Left forelimb (tissue), 1 donor: ENCODE results near the gene ATP13A3.

Experiments
- DNase-seq: peaks from one replicate; pipeline ENCODE4 v3.0.0-alpha.2; 2018; ENCODE audit warnings: low spot score

The ATP13A3 gene

GRCh38 chr3:194369522-194370279 is 117.1 kb downstream of the ATP13A3 start, which contains the start of gene LRRC15:
Gene LRRC15 (minus strand): TSS chr3:194369743. CDS start chr3:194361043, 8,700 bp downstream.
- DNase-seq: no peak

GRCh38 chr3:194368918-194369317 is 117.9 kb downstream of the ATP13A3 start:
- no peak for DNase-seq

- DNase-seq: no peak
Measured at GRCh38 chr3:194367992-194368841, 118.6 kb downstream of the ATP13A3 start.

- no peak for DNase-seq
Measured at GRCh38 chr3:194365978-194366490, 120.8 kb downstream of the ATP13A3 start.

- no peak for DNase-seq
Measured at GRCh38 chr3:194365526-194365925, 121.3 kb downstream of the ATP13A3 start.

DNA sequence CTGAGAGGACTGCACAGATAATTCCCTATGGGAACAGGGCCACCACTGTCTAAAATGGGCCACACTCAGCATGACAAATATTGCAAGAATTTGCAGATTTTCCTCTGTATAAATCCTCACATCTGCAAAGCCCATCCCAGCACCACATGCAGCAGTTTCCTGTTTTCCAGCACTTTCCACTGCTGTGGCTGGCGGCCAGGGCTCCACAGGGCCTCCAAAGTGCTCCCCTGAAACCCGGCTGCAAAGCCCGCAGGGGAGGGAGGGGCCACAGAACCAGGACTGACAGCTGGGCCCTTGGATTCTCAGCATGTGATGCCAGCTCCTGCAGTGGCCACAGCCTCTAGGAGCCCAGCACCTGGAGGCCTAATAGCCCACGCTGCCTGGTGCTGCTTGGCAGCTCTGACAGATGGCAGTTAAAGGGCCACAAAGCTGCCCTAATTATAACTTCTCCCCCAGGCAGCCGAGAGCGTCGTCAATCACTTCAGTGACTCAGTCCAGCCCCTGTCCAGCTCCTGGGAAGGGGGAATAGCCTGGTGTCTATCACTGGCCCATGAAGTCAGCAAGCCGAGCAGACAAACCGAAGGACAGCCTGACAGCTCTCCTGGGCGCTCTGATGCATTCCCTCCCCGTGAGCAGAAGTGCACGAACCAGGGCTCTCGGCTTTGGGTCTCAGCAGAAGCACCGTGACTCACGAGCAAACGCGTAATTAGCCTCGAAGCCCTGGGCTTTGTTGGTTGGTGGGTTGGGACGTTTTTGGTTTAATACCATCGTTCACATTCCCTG is 122.0 kb downstream of the ATP13A3 start:
- DNase-seq: peak; percentile 78

DNA sequence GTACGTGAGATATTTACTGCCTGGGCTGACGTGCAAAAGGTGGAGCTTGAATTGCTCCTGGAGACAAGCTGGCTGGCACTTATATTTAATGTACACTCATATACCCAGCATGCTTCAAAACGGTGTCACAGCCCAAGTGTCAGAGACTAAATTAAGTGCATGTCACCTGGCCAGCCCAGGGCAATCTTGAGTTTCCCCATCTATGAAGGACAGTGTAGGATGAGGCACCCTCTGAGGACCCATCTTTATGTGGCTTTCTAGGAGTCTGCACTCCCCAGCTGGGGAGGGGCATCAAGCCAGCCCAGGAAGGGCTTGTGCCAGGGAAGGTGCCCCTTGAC is 122.5 kb downstream of the ATP13A3 start:
- no peak for DNase-seq

- DNase-seq: no peak
Measured at GRCh38 chr3:194360568-194360967, 126.2 kb downstream of the ATP13A3 start.

DNA sequence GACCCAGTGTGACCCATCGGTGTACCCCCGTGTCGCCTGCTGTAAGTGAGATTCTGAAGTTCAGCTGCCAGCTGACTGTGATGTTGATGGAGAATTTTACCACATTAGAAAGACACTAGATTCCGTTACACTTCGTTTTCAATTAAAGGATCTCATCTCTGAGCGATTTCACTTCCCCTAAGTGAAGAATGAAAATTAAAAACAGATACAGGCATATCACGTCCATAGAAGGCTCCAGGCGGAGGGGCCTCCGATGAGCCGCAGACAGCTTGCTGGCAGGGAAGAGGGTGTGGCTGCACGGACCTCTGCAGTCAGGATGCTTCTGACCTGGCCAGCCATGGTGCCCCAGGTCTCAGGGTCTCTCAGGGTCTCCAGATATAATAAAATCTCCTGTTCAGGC is 129.1 kb downstream of the ATP13A3 start:
- no peak for DNase-seq

DNA sequence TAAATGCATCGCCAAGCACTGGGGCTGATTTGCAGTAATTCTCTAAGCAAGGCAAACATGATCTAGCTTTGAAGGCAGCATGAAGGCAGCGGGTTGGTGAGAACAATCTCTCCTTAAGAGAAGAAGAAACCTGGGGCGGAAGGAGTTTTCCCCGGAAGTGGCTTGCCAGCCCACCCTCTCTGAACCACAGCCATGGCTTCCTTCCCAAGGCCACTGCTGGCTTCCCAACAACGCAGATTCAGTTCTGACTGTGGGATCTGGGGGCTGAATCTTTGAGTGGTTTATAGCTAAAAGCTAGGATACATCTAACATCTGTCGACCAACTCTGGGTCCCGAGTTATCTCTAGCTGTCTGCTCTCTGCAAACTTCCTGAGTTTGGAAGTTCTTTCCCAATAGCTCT is 131.4 kb downstream of the ATP13A3 start:
- no peak for DNase-seq

DNA sequence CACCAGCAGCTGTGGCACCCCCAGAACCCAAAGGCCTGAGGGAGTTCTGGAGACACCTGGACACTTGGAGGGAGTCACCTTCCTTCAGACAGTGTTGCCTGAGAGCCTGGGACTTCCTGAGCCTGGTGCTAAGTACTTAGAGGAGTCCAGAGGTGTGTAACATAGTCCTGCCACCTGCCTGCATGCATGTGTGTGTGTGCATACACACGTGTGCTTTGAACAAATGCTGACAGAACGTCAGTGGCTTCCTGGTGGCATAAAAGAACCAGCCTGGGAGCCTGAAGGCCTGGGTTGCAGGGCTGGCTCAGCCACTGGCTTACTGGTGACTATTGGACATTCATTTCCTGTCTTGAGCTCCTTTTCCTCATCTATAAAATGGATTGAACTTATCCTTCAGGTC is 132.5 kb downstream of the ATP13A3 start:
- DNase-seq: no peak
